ENCODE results near the gene HPD. TPM values are rescaled to one million over a fixed set of nuclear protein-coding genes. Genes with fewer than 3 reads are reported as not detected.

Gene HPD
- total RNA-seq, 2 experiments from 2014 or later: not detected

DNA sequence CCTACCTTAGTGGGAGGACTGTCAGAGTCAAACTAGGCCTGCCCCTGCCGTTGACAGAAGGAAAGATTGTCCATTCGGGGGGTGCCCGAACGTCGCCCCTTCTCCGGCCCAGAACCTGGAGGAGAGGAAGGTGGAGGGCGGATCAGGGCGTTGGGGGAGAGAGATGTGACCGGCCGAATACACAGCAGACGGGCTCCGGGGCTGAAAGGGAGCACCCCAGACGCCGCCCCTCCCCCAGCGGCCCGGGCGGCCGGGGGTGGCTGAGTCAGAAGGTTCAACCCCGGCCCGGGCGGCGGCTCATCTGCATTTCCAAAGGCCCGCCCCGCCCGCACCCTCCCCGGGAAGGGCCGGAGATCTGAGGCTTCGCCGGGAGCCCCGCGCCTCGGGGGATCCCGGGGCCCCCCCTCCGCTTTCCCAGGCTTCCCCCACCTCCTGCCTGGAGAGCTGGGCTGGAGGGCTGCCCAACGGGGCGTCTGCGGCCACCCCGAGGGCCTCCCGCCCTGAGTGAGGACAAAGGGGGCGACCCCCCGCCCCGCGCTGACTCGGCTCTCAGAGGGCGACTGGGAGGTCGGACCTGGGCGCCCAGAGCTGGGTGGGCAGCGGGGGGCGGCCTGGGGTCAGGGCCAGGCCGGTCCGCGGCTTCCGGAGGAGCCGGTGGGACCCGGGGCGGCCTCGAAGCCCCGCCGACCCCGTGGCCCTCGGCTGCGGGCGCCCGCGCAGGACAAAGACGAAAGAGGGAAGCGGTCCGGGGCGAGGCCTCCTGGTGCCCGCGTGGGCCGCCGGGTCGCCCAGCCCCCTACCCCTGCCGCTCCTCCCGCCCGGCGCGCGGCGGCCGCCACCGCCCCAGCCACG lies 58.6 kb downstream of the HPD start:
- BruUV-seq (replicated peaks): no TSS peak

DNA sequence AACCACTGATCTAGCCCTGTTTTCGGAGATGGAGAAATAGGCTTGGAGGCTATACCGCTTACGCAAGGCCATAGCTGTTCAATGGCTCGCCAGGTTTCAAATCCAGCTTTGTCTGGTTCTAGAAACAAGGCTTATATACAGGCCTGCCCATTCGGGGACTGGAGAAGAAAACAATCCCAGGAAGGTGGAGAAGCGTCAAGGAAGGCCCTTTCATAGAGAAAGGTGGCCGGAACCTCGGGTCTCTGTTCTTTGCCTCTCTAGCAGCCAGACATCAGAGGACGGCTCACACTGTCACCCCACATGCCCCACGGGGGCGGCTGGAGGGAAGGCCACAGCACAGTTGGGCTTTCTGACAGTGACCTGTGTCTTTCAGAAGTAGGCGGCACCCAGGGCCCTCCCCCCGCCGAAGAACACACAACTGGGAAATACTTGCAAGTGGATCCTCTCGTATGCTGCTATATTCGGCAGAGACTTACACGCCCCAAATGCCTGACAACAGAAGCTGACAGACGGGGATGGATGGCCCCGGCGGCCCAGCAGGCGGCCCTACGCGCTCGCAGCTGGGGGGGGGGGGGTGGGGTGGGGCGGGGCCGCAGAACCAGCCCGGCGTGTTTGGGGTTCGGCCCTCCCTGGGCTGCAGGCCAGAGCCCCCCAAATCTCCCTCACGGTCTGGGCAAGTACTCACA lies 59.4 kb downstream of the HPD start:
- no peaks in the 10 kb centered on the region for H4K20me1 ChIP-seq (ENCODE audit: insufficient read depth, low read length)
- H3K79me2 ChIP-seq (ENCODE audit: insufficient read depth, low read depth, low read length): peaks cover 16% of the 10 kb centered on the region; the same call in 1 of the 2 replicates
- POLR2A ChIA-PET: no interaction called here
- no peaks in the 10 kb centered on the region for H3K9me2 ChIP-seq (ENCODE audit: insufficient read depth, low read length)
- peaks cover 55% of the 10 kb centered on the region for H3K4me1 ChIP-seq (ENCODE audit: insufficient read depth, low read length, poor library complexity, severe bottlenecking)
- H2AFZ ChIP-seq (ENCODE audit: low read length): no peak overlapping the region
- DNase-seq (ENCODE audit: low spot score): peak; percentile 71
- no peaks in the 10 kb centered on the region for H3K9me3 ChIP-seq (ENCODE audit: low read length)
- TF ChIP-seq EZH2phosphoT487 (IDR thresholded peaks at IDR 0.05; ENCODE audit: borderline replicate concordance, low read depth, low read length): no peak
- TF ChIP-seq, protein P1, sequence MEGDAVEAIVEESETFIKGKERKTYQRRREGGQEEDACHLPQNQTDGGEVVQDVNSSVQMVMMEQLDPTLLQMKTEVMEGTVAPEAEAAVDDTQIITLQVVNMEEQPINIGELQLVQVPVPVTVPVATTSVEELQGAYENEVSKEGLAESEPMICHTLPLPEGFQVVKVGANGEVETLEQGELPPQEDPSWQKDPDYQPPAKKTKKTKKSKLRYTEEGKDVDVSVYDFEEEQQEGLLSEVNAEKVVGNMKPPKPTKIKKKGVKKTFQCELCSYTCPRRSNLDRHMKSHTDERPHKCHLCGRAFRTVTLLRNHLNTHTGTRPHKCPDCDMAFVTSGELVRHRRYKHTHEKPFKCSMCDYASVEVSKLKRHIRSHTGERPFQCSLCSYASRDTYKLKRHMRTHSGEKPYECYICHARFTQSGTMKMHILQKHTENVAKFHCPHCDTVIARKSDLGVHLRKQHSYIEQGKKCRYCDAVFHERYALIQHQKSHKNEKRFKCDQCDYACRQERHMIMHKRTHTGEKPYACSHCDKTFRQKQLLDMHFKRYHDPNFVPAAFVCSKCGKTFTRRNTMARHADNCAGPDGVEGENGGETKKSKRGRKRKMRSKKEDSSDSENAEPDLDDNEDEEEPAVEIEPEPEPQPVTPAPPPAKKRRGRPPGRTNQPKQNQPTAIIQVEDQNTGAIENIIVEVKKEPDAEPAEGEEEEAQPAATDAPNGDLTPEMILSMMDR (conservative IDR thresholded peaks at IDR 0.05; ENCODE audit: low read length): no peak
- H3K27ac ChIP-seq (ENCODE audit: low read depth, low read length, poor library complexity, severe bottlenecking): peak overlapping the region; percentile 74
- no TSS peak for BruUV-seq (replicated peaks)
- peaks cover 9% of the 10 kb centered on the region; the same call in 1 of the 2 replicates for H3K36me3 ChIP-seq (ENCODE audit: insufficient read depth, low read length)
- CTCF ChIA-PET (ENCODE audit: unreplicated experiment): no interaction called here
- peak overlapping the region; percentile 75 for H3K4me3 ChIP-seq (ENCODE audit: low read depth, low read length, poor library complexity, severe bottlenecking)
- intact Hi-C loops (cut with micrococcal nuclease; ENCODE audit: unreplicated experiment): no loop called here
- H3K4me2 ChIP-seq (ENCODE audit: low read length): peak overlapping the region; percentile 99

More for the DNA sequence above, 58.6 kb downstream of the HPD start:
- Histone ChIP-seq H3K79me2 (ENCODE audit: insufficient read depth, low read depth, low read length) (peaks cover 20% of the 10 kb centered on the region; the same call in 1 of the 2 replicates), H3K9me3 (ENCODE audit: low read length) (no peaks in the 10 kb centered on the region), H3K9me2 (ENCODE audit: insufficient read depth, low read length) (no peaks in the 10 kb centered on the region), H4K20me1 (ENCODE audit: insufficient read depth, low read length) (no peaks in the 10 kb centered on the region), H3K27ac (ENCODE audit: low read depth, low read length, poor library complexity, severe bottlenecking) (peak overlapping the region; percentile 74), H2AFZ (ENCODE audit: low read length) (no peak overlapping the region), H3K4me2 (ENCODE audit: low read length) (peak overlapping the region; percentile 99), H3K4me3 (ENCODE audit: low read depth, low read length, poor library complexity, severe bottlenecking) (peak overlapping the region; percentile 75), H3K36me3 (ENCODE audit: insufficient read depth, low read length) (peaks cover 9% of the 10 kb centered on the region; the same call in 1 of the 2 replicates), H3K4me1 (ENCODE audit: insufficient read depth, low read length, poor library complexity, severe bottlenecking) (peaks cover 47% of the 10 kb centered on the region)
- peak; percentile 65 for DNase-seq (ENCODE audit: low spot score)
- ChIA-PET POLR2A (interaction anchor here (3.0 kb wide), 1 partner anchor 92 kb away, joined by 14 read pairs; no protein-coding TSS in a partner anchor), CTCF (ENCODE audit: unreplicated experiment) (no interaction called here)
- TF ChIP-seq, protein P1 (conservative IDR thresholded peaks at IDR 0.05; ENCODE audit: low read length): no peak
- TF ChIP-seq EZH2phosphoT487 (IDR thresholded peaks at IDR 0.05; ENCODE audit: borderline replicate concordance, low read depth, low read length): no peak
- intact Hi-C loops (cut with micrococcal nuclease; ENCODE audit: unreplicated experiment): loop anchor here (5.0 kb wide), 2 partner anchors 173 to 207 kb away; partner anchors contain the start of gene ORAI1
